Caco-2 (cell line): ENCODE results near the gene ZNF836. TPM values are rescaled to one million over a fixed set of nuclear protein-coding genes. Genes with fewer than 3 reads are reported as not detected.
A peak's percentile ranks its signal among the peaks of the same experiment; 100 is the strongest.

Source experiments
- BruUV-seq: library from RNA; stranded (reverse); fragments of 400-500 nt; replicated peaks from 2 replicates; lab custom pipeline; 2021; lab: Mats Ljungman, UMichigan
- CTCF ChIA-PET: fragments of 300-600 bp; sonication (Branson Sonifier 250); formaldehyde crosslinking; loops from one replicate; lab custom pipeline; 2022; ENCODE audit warnings: antibody characterized with exemption; lab: Charles Lee
- POLR2A ChIA-PET: fragments of 300-600 bp; sonication (Branson Sonifier 250); formaldehyde crosslinking; loops from one replicate; lab custom pipeline; 2022; ENCODE audit warnings: antibody characterized with exemption; lab: Charles Lee
- DNase-seq, 2 experiments: peaks; one replicate each; pipeline versions ENCODE4 v3.0.0 to v3.0.0-alpha.2; 2020 to 2022
- H3K27me3 ChIP-seq: replicated peaks from 2 replicates; pipeline ENCODE4 v1.6.0; 2011; ENCODE audit warnings: low read length; ENCODE audit not compliant: control insufficient read depth, insufficient read depth
- H3K36me3 ChIP-seq: 2 replicates; pipeline ENCODE4 v1.5.1; 2011; ENCODE audit warnings: low read length; ENCODE audit not compliant: control insufficient read depth, insufficient read depth
- H3K4me1 ChIP-seq: fragments of 250-450 bp; sonication (Bioruptor Pico); 2 replicates; pipeline ENCODE4 v1.5.1; 2020; ENCODE audit warnings: mild to moderate bottlenecking
- H3K4me3 ChIP-seq: 2 replicates; pipeline ENCODE4 v1.5.1; 2011; ENCODE audit warnings: low read depth, mild to moderate bottlenecking, control low read depth, low read length
- H3K9me3 ChIP-seq: fragments of 250-450 bp; sonication (Bioruptor Pico); 2 replicates; pipeline ENCODE4 v1.5.1; 2020; ENCODE audit warnings: mild to moderate bottlenecking, moderate library complexity
- H3K27ac Mint-ChIP-seq: one replicate; pipeline ENCODE4 v1.8.0; 2022; ENCODE audit warnings: mixed read lengths; ENCODE audit not compliant: unreplicated experiment
- H3K27me3 Mint-ChIP-seq: one replicate; pipeline ENCODE4 v1.8.0; 2022; ENCODE audit warnings: mixed read lengths; ENCODE audit not compliant: insufficient read depth, unreplicated experiment
- H3K36me3 Mint-ChIP-seq: one replicate; pipeline ENCODE4 v1.8.0; 2022; ENCODE audit warnings: mild to moderate bottlenecking, mixed read lengths; ENCODE audit not compliant: insufficient read depth, unreplicated experiment
- H3K4me1 Mint-ChIP-seq: one replicate; pipeline ENCODE4 v1.8.0; 2022; ENCODE audit warnings: low read depth, mixed read lengths; ENCODE audit not compliant: unreplicated experiment
- H3K4me3 Mint-ChIP-seq: one replicate; pipeline ENCODE4 v1.8.0; 2022; ENCODE audit warnings: mild to moderate bottlenecking, moderate library complexity, mixed read lengths; ENCODE audit not compliant: unreplicated experiment
- H3K9me3 Mint-ChIP-seq: one replicate; pipeline ENCODE4 v1.8.0; 2022; ENCODE audit warnings: mixed read lengths; ENCODE audit not compliant: unreplicated experiment
- CTCF ChIP-seq, 2 experiments: fragments of 200-600 bp in 1 of 2; IDR thresholded peaks; 1 replicate in 1 of 2; 2 replicates in 1 of 2; pipeline versions ENCODE4 v1.5.1 to v1.8.0; 2011 to 2022; ENCODE audit warnings: antibody characterized with exemption in 1 of 2, control low read depth in 1 of 2, inconsistent platforms in 1 of 2, low read depth in 1 of 2, low read length in 1 of 2, mild to moderate bottlenecking in 1 of 2, moderate library complexity in 1 of 2; ENCODE audit not compliant: insufficient read depth in 1 of 2, severe bottlenecking in 1 of 2, unreplicated experiment in 1 of 2
- intact Hi-C: fragments of 100-400 bp; cut with micrococcal nuclease; formaldehyde crosslinking; loops from one replicate; pipeline ENCODE4 v1.10.0; 2022; ENCODE audit not compliant: unreplicated experiment
- total RNA-seq: library from RNA; stranded (reverse); gene quantifications from 2 replicates; pipeline ENCODE4 v1.2.3, GENCODE V29; 2022

Gene ZNF836
- total RNA-seq, 1 experiment from 2014 or later, result 6.3 TPM

- no peaks in the 10 kb centered on the region; the same call in 1 of the 2 replicates for H3K9me3 ChIP-seq
- no peaks in the 10 kb centered on the region for H3K36me3 ChIP-seq
- peaks cover 18% of the 10 kb centered on the region for H3K4me1 Mint-ChIP-seq
- no peaks in the 10 kb centered on the region for H3K9me3 Mint-ChIP-seq
- H3K4me3 Mint-ChIP-seq, result no peak overlapping the region
- H3K27me3 ChIP-seq, result no peaks in the 10 kb centered on the region
- no TSS peak for BruUV-seq
- ChIA-PET CTCF (no interaction called here), POLR2A (no interaction called here)
- H3K27ac Mint-ChIP-seq, result no peak overlapping the region
- no peak for DNase-seq
- no peak overlapping the region for H3K4me3 ChIP-seq
- no peaks in the 10 kb centered on the region for H3K27me3 Mint-ChIP-seq
- no peak for TF ChIP-seq CTCF (IDR thresholded peaks at IDR 0.05; ENCODE audit: insufficient read depth in 1 of 2, low read depth in 1 of 2, low read length in 1 of 2, severe bottlenecking in 1 of 2, unreplicated experiment in 1 of 2)
- peaks cover 35% of the 10 kb centered on the region for H3K36me3 Mint-ChIP-seq
- intact Hi-C loops, result loop anchor here (5.0 kb wide), 1 partner anchor 50 kb away; no protein-coding TSS in a partner anchor
- H3K4me1 ChIP-seq, result peaks cover 9% of the 10 kb centered on the region
These were observed 16.0 kb upstream of the ZNF836 start for GRCh38 chr19:52187407-52187806.

- no peaks in the 10 kb centered on the region for H3K36me3 ChIP-seq
- peaks cover 47% of the 10 kb centered on the region for H3K9me3 ChIP-seq
- Mint-ChIP-seq H3K4me3 (peak overlapping the region; percentile 35), H3K27ac (no peak overlapping the region), H3K27me3 (no peaks in the 10 kb centered on the region), H3K36me3 (peaks cover under 1% of the 10 kb centered on the region), H3K4me1 (peaks cover 9% of the 10 kb centered on the region), H3K9me3 (peaks cover 33% of the 10 kb centered on the region)
- CTCF ChIA-PET, result no interaction called here
- intact Hi-C loops, result no loop called here
- POLR2A ChIA-PET, result interaction anchor here (1.2 kb wide), 1 partner anchor 13 kb away, joined by 25 read pairs; the partner anchor contains the start of gene PPP2R1A
- peaks cover 10% of the 10 kb centered on the region for H3K4me1 ChIP-seq
- TF ChIP-seq CTCF (IDR thresholded peaks at IDR 0.05; ENCODE audit: insufficient read depth in 1 of 2, low read depth in 1 of 2, low read length in 1 of 2, severe bottlenecking in 1 of 2, unreplicated experiment in 1 of 2), result no peak
- BruUV-seq, result no TSS peak
- no peak overlapping the region for H3K4me3 ChIP-seq
- DNase-seq, result peak; percentile 39 to 42
- no peaks in the 10 kb centered on the region for H3K27me3 ChIP-seq
These were observed 5.2 kb upstream of the ZNF836 start for GRCh38 chr19:52176574-52176973.

GRCh38 chr19:52172347-52172746 lies 926 bp upstream of the ZNF836 start:
- H3K4me3 ChIP-seq, result no peak overlapping the region
- peaks cover 25% of the 10 kb centered on the region for H3K9me3 ChIP-seq
- BruUV-seq, result no TSS peak
- Mint-ChIP-seq H3K27me3 (no peaks in the 10 kb centered on the region), H3K4me1 (peaks cover 21% of the 10 kb centered on the region), H3K9me3 (peaks cover 21% of the 10 kb centered on the region), H3K4me3 (peak overlapping the region; percentile 98), H3K27ac (no peak overlapping the region), H3K36me3 (peaks cover 18% of the 10 kb centered on the region)
- no peak for TF ChIP-seq CTCF (IDR thresholded peaks at IDR 0.05; ENCODE audit: insufficient read depth in 1 of 2, low read depth in 1 of 2, low read length in 1 of 2, severe bottlenecking in 1 of 2, unreplicated experiment in 1 of 2)
- CTCF ChIA-PET, result no interaction called here
- H3K27me3 ChIP-seq, result no peaks in the 10 kb centered on the region
- no peak for DNase-seq
- peaks cover 10% of the 10 kb centered on the region for H3K4me1 ChIP-seq
- H3K36me3 ChIP-seq, result peaks cover 3% of the 10 kb centered on the region; the same call in 1 of the 2 replicates
- POLR2A ChIA-PET, result no interaction called here
- intact Hi-C loops, result no loop called here
